GM12801 (cell line): ENCODE measurements around the gene TSTD2.

Experiments
- CTCF ChIP-seq: IDR thresholded peaks from one replicate; pipeline ENCODE4 v1.5.1; 2011; ENCODE audit warnings: control low read depth; ENCODE audit not compliant: insufficient read length; ENCODE audit errors: extremely low read depth

Gene TSTD2

GRCh38 chr9:97615439-97616072, 17.6 kb downstream of the TSTD2 start:
- peak; percentile 25 for TF ChIP-seq CTCF

DNA sequence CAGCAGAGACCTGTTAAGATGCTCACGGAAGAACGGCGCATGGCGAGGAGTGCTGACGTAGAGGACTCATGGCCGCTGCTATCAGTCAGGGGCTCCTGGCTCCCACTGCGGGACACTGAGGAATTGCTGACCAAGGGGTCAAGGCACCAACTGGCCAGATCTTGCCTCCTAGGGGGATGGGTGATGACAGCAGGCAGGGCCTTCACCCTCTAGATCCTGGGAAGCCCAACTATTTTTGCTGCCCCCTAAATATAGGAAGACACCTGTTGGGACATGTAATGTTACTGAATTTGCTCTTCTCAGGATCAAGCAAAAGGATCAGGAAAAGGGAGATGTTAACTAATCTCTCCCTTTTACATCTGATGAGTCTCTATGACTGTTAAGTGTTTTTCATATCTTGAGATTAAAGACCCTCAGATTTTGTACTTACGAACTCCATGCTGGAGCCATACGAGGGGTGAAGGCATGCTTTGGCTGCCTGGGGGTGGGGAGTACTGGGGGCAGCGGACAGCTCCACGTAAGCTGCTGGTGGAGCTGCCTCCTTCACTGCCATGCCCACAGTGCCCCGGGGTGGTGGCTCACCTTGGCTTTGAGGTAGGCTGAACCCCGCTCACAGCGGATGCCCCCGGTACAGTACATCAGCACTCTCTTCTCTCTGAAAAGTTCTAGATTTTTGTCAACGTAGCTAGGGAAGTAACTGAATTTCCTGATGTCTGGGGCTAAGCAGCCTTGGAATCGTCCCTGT, 28.1 kb downstream of the TSTD2 start:
- TF ChIP-seq CTCF = no peak

DNA sequence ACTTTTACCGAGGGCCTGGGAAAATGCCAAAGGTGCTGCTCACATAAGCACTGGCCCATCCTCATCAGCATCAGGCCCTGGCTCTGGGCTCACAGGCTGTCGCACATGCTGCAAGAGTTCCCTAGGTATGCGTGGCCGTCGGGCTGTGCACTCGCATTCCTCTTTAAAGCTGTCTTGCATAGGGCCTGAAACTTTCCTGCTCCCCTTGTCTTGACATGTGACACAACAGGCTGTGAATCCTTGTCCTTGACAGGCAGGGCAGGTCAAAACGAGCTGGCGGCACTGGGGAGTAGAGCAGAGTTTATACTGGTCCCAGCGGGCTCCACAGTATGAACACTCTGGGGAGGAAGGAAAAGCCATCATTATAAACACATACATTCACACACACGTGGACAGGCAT, 30.7 kb downstream of the TSTD2 start:
- no peak for TF ChIP-seq CTCF

DNA sequence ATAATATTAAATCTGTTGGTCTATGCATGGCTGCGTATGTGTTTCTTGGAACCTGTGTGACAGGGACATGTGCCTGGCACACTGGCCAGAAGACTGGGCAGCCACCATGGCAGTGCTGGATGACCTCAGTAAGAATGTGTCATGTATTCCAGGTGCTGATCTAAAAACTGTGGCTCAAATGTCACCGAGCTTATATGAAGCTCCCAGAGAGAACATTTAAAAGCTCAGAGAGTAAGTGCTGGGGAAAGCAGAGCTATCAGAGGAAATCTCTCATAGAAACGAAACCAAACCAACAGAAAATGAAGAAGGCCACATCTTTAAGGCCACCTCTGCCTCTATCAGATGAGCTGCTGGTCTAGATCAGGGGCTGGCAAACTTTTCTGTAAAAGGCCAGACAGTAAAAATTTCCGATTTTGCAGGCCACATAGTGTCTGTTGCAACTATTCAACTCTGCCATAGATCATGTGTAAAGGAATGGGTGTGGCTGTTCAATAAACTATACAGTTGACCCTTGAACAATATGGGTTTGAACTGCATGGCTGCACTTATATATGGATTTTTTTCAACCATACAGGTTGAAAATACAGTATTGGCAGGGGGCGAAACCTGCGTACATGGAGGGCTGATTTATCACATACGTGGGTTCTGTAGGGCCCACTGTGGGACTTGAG, 31.8 kb downstream of the TSTD2 start:
- TF ChIP-seq CTCF = no peak

DNA sequence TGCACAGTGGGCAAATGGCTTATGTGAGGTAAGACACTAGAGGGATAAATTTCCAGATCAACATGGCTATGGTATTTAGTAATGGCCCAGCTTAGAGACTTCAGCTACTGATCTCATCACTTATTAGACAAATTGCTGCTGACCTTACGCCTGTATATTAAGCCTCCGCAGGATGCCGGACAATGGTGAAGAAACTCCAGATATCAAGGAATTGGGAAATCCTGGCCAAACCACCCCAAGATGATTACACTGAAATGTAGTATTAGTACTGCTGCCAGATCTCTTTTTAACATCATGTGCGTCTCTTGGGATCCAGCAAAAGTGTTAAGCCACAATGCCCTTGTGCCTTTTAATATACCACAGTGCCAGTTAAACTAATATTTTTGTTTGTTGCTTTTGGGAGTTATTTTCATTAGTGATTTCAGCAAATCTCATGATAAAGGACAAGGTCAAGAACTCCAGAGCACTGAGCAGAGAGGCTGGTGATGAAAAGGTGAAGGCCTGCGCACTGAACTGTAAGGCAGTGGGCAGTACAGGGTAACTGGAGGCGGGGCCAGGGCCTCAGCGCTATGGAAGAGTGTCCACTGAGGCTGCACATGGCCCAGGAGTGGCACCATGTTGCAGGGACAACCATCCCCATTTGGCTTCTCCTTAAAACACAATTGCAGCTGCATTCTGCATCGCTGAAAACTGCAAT, 32.5 kb downstream of the TSTD2 start:
- no peak for TF ChIP-seq CTCF

DNA sequence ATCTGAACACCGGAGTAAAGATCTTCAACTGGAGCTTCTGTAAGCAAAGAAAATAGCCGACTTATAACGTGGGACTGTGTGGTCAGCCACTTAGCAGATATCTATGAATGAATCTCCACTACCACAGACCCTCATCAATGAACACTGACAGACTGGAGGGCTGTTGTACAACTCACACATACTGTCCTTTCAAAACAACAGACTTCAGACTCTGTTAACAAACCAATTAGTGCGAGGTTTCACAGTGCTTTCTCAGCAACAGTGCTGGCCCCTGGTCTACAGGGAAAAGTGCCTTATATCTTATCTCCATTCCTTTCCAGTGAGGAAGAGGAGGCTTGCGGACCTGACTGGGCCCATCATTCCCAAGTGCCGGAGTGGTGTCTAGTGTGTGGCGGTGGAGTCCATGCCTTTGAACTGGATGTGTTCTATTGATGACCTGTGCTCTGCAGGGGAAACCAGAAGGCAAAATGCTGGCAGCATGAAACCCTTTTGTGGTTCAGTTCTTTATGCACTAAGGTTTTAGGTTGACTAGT, 33.8 kb downstream of the TSTD2 start:
- TF ChIP-seq CTCF = no peak
